ENCODE data around the gene CST7.

Gene CST7

DNA sequence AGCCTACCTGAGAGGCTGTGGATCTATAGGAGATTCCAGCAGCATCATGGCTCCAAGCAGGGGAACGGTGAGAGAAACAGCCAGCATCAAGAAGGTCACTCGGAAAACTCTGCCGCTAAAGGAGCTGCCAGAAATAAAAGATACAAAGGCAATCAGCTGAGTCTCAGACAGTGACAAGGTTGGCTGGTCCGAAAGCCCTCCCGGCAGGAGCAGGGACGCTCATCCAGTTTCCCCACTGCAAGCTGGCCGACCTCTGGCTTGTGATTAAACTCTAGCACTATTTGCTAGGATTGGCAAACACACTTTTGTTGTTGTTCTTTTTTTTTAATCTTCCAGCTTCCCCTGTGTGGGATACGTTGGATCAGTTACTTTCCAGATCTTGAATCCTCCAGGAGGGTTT lies 34.8 kb downstream of the CST7 start:
- Histone ChIP-seq H2BK5ac (ENCODE audit: low read depth, low read length, poor library complexity, severe bottlenecking) (no peak overlapping the region), H3K4me3 (ENCODE audit: insufficient read depth in 1 of 2, low read depth in 1 of 2, low read length in 2 of 2) (no peak overlapping the region), H3K23ac (ENCODE audit: low read length in 2 of 2) (no peak overlapping the region), H3K4ac (ENCODE audit: low read depth in 1 of 2, low read length in 2 of 2) (no peak overlapping the region), H4K8ac (ENCODE audit: low read length) (no peak overlapping the region), H2BK120ac (ENCODE audit: low read depth, low read length) (no peak overlapping the region), H3K79me1 (replicated peaks; ENCODE audit: low read length, poor library complexity, severe bottlenecking) (peaks cover 66% of the 10 kb centered on the region), H2AK5ac (ENCODE audit: low read length, severe bottlenecking) (no peak overlapping the region), H3K14ac (ENCODE audit: low read length in 2 of 2) (no peak overlapping the region), H3K9ac (ENCODE audit: low read length) (no peak overlapping the region), H2BK15ac (ENCODE audit: low read depth, poor library complexity, severe bottlenecking) (peak overlapping the region; percentile 33), H3K36me3 (ENCODE audit: control insufficient read depth in 1 of 2, insufficient read depth in 2 of 2, low read depth in 1 of 2, low read length in 2 of 2) (peaks cover 24 to 39% of the 10 kb centered on the region in 2 experiments), H4K91ac (ENCODE audit: low read length) (no peak overlapping the region), H3K27ac (ENCODE audit: low read length, poor library complexity, severe bottlenecking) (no peak overlapping the region), H3K18ac (ENCODE audit: low read depth in 1 of 2, low read length in 2 of 2) (no peak overlapping the region), H3K4me2 (ENCODE audit: low read length, poor library complexity, severe bottlenecking) (no peak overlapping the region), H3K9me3 (ENCODE audit: control insufficient read depth, low read length) (no peaks in the 10 kb centered on the region), H3K4me1 (ENCODE audit: control insufficient read depth, insufficient read depth, low read depth, low read length) (peaks cover 2% of the 10 kb centered on the region), H2BK12ac (ENCODE audit: low read length in 2 of 2) (no peak overlapping the region), H2AFZ (ENCODE audit: low read depth, low read length) (no peak overlapping the region), H3K27me3 (ENCODE audit: control insufficient read depth in 1 of 2, insufficient read depth in 1 of 2, low read length in 2 of 2) (no peaks in the 10 kb centered on the region)
- no peak for DNase-seq
- WGBS = 97% methylated on average over 8 of the region's 8 CpGs

DNA sequence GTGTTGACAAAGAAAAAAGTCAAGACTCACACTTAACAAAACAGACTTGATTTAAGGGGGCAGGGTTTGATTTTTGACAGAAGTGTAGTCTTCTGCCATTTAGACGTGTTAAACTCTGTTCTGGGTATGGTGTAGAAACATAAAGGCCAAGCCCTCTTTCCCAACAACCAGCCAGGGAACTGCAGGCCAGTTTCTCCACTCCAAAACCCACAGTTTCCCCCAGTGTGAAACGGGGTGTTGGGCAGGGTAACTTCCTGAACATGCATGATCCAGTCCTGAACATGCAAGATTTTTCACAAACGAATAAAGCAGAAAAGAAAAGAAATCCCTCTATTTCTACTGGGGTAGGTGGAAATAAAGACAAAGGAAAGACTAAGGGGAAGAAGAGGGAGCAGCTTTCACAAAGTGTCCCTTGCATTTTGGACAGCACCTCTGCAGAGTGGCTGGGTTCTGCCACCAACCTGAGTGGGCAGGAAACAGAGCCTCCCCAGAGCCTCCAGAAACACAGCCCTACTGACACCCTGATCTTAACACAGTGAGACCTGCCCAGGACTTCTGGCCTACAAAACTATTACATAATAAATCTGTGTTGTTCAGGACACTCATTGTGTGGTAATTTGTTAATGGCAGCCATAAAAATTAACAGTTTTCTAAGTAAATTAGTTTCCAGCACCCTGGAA lies 36.0 kb downstream of the CST7 start:
- Histone ChIP-seq H3K14ac (ENCODE audit: low read length in 2 of 2) (no peak overlapping the region), H3K36me3 (ENCODE audit: control insufficient read depth in 1 of 2, insufficient read depth in 2 of 2, low read depth in 1 of 2, low read length in 2 of 2) (peaks cover 21 to 27% of the 10 kb centered on the region in 2 experiments), H3K27me3 (ENCODE audit: control insufficient read depth in 1 of 2, insufficient read depth in 1 of 2, low read length in 2 of 2) (no peaks in the 10 kb centered on the region), H2BK5ac (ENCODE audit: low read depth, low read length, poor library complexity, severe bottlenecking) (no peak overlapping the region), H2BK15ac (ENCODE audit: low read depth, poor library complexity, severe bottlenecking) (no peak overlapping the region), H3K4ac (ENCODE audit: low read depth in 1 of 2, low read length in 2 of 2) (no peak overlapping the region), H2BK120ac (ENCODE audit: low read depth, low read length) (no peak overlapping the region), H3K27ac (ENCODE audit: low read length, poor library complexity, severe bottlenecking) (no peak overlapping the region), H2AFZ (ENCODE audit: low read depth, low read length) (no peak overlapping the region), H2BK12ac (ENCODE audit: low read length in 2 of 2) (no peak overlapping the region), H3K9ac (ENCODE audit: low read length) (no peak overlapping the region), H4K8ac (ENCODE audit: low read length) (no peak overlapping the region), H4K91ac (ENCODE audit: low read length) (no peak overlapping the region), H3K23ac (ENCODE audit: low read length in 2 of 2) (no peak overlapping the region), H2AK5ac (ENCODE audit: low read length, severe bottlenecking) (no peak overlapping the region), H3K9me3 (ENCODE audit: control insufficient read depth, low read length) (no peaks in the 10 kb centered on the region), H3K4me3 (ENCODE audit: insufficient read depth in 1 of 2, low read depth in 1 of 2, low read length in 2 of 2) (no peak overlapping the region), H3K4me1 (ENCODE audit: control insufficient read depth, insufficient read depth, low read depth, low read length) (peaks cover 2% of the 10 kb centered on the region), H3K4me2 (ENCODE audit: low read length, poor library complexity, severe bottlenecking) (no peak overlapping the region), H3K18ac (ENCODE audit: low read depth in 1 of 2, low read length in 2 of 2) (no peak overlapping the region), H3K79me1 (replicated peaks; ENCODE audit: low read length, poor library complexity, severe bottlenecking) (peaks cover 60% of the 10 kb centered on the region)
- DNase-seq = no peak
- WGBS = 100% methylated on average over 1 of the region's 3 CpGs

DNA sequence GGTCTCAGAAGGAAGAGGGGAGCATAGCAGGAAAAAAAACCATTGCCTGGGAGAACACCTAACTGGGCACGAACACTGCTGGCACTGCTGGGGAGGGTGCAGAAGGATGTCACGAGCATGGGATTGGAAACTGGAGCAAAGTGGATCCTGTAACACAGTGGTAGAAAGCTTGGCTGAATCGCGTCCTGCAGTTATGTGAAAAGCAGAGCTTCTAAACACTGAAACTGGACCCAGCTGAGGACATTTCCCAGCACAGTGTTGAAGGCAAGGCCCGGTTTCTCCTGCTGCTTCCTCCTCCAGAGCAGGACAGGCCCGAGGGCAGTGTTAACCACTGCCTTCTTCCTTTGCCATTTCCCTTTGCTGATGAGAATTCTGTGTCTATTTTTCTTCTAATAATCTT lies 36.7 kb downstream of the CST7 start:
- Histone ChIP-seq H2AFZ (ENCODE audit: low read depth, low read length) (no peak overlapping the region), H2BK120ac (ENCODE audit: low read depth, low read length) (no peak overlapping the region), H2BK5ac (ENCODE audit: low read depth, low read length, poor library complexity, severe bottlenecking) (no peak overlapping the region), H3K9ac (ENCODE audit: low read length) (no peak overlapping the region), H3K4ac (ENCODE audit: low read depth in 1 of 2, low read length in 2 of 2) (no peak overlapping the region), H4K8ac (ENCODE audit: low read length) (no peak overlapping the region), H3K27ac (ENCODE audit: low read length, poor library complexity, severe bottlenecking) (no peak overlapping the region), H3K4me1 (ENCODE audit: control insufficient read depth, insufficient read depth, low read depth, low read length) (peaks cover 2% of the 10 kb centered on the region), H2BK15ac (ENCODE audit: low read depth, poor library complexity, severe bottlenecking) (no peak overlapping the region), H4K91ac (ENCODE audit: low read length) (no peak overlapping the region), H3K9me3 (ENCODE audit: control insufficient read depth, low read length) (no peaks in the 10 kb centered on the region), H3K23ac (ENCODE audit: low read length in 2 of 2) (no peak overlapping the region), H3K4me3 (ENCODE audit: insufficient read depth in 1 of 2, low read depth in 1 of 2, low read length in 2 of 2) (no peak overlapping the region), H3K18ac (ENCODE audit: low read depth in 1 of 2, low read length in 2 of 2) (no peak overlapping the region), H2BK12ac (ENCODE audit: low read length in 2 of 2) (no peak overlapping the region), H3K36me3 (ENCODE audit: control insufficient read depth in 1 of 2, insufficient read depth in 2 of 2, low read depth in 1 of 2, low read length in 2 of 2) (peaks cover 14 to 20% of the 10 kb centered on the region in 2 experiments), H2AK5ac (ENCODE audit: low read length, severe bottlenecking) (no peak overlapping the region), H3K27me3 (ENCODE audit: control insufficient read depth in 1 of 2, insufficient read depth in 1 of 2, low read length in 2 of 2) (no peaks in the 10 kb centered on the region), H3K4me2 (ENCODE audit: low read length, poor library complexity, severe bottlenecking) (no peak overlapping the region), H3K14ac (ENCODE audit: low read length in 2 of 2) (no peak overlapping the region), H3K79me1 (replicated peaks; ENCODE audit: low read length, poor library complexity, severe bottlenecking) (peaks cover 56% of the 10 kb centered on the region)
- no peak for DNase-seq
- 89% methylated on average over 5 of the region's 6 CpGs for WGBS

DNA sequence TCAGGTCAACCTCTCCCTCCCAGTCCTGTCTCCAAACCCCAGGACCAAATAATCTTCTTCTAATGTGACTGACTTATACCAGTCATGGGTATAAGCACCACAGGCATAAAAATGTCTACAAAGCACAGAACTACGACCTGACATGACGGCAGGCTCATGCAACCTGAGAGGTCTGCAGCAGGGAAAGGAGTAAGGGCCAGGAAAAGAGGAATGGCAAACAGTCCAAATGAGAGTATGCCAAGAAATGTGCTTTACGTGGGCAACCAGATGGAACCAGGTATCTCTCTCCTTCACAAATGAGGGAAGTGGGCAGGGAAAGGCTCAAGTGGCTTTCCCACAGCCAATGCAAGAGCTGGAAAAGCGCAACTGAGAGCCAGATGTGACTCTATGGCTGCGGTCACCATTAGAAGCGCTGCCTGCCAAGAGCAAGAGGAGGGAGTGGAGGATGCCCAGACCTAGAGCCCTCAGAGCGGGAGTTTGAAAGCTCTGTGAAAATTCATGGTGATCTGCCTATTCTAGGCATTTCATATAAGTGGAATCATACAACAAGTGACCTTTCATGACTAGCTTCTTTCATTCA lies 37.5 kb downstream of the CST7 start:
- Histone ChIP-seq H3K79me1 (replicated peaks; ENCODE audit: low read length, poor library complexity, severe bottlenecking) (peaks cover 56% of the 10 kb centered on the region), H3K18ac (ENCODE audit: low read depth in 1 of 2, low read length in 2 of 2) (no peak overlapping the region), H3K9ac (ENCODE audit: low read length) (no peak overlapping the region), H2BK12ac (ENCODE audit: low read length in 2 of 2) (no peak overlapping the region), H2BK15ac (ENCODE audit: low read depth, poor library complexity, severe bottlenecking) (no peak overlapping the region), H2BK120ac (ENCODE audit: low read depth, low read length) (no peak overlapping the region), H2BK5ac (ENCODE audit: low read depth, low read length, poor library complexity, severe bottlenecking) (no peak overlapping the region), H3K23ac (ENCODE audit: low read length in 2 of 2) (peak overlapping the region in 1 of 2 experiments; percentile 41), H3K4ac (ENCODE audit: low read depth in 1 of 2, low read length in 2 of 2) (no peak overlapping the region), H3K27ac (ENCODE audit: low read length, poor library complexity, severe bottlenecking) (no peak overlapping the region), H3K4me2 (ENCODE audit: low read length, poor library complexity, severe bottlenecking) (no peak overlapping the region), H3K27me3 (ENCODE audit: control insufficient read depth in 1 of 2, insufficient read depth in 1 of 2, low read length in 2 of 2) (no peaks in the 10 kb centered on the region), H4K8ac (ENCODE audit: low read length) (no peak overlapping the region), H3K36me3 (ENCODE audit: control insufficient read depth in 1 of 2, insufficient read depth in 2 of 2, low read depth in 1 of 2, low read length in 2 of 2) (peaks cover 8 to 15% of the 10 kb centered on the region in 2 experiments), H3K9me3 (ENCODE audit: control insufficient read depth, low read length) (no peaks in the 10 kb centered on the region), H4K91ac (ENCODE audit: low read length) (no peak overlapping the region), H3K4me3 (ENCODE audit: insufficient read depth in 1 of 2, low read depth in 1 of 2, low read length in 2 of 2) (no peak overlapping the region), H2AFZ (ENCODE audit: low read depth, low read length) (no peak overlapping the region), H3K4me1 (ENCODE audit: control insufficient read depth, insufficient read depth, low read depth, low read length) (peaks cover 3% of the 10 kb centered on the region), H2AK5ac (ENCODE audit: low read length, severe bottlenecking) (no peak overlapping the region), H3K14ac (ENCODE audit: low read length in 2 of 2) (no peak overlapping the region)
- WGBS = 98% methylated on average over 7 of the region's 7 CpGs
- no peak for DNase-seq

Data from mesenchymal stem cell (in vitro differentiated cells and primary cell).